ENCODE data around the gene TUBA3C.

GRCh38 chr13:19150226-19150625, 31.4 kb downstream of the TUBA3C start:
- no peak for TF ChIP-seq CTCF (IDR thresholded peaks at IDR 0.05; ENCODE audit: low read depth, low read length)
- TF ChIP-seq POLR2A (IDR thresholded peaks at IDR 0.05; ENCODE audit: extremely low read depth, insufficient read length) = no peak
